Left lung (tissue), 10 donors: Measurements from ENCODE around the gene DENND10. TPM values are rescaled to one million over a fixed set of nuclear protein-coding genes. Genes with fewer than 3 reads are reported as not detected.

Source experiments
- ATAC-seq: fragments of 200-7000 bp; cut with Tn5 transposase; one replicate; pipeline ENCODE4 v1.9.1; 2020; ENCODE audit warnings: moderate library complexity
- DNase-seq, 4 donors: peaks; one replicate each; pipeline ENCODE4 v3.0.0-alpha.2; 2013 to 2020
- H3K27ac ChIP-seq, 2 donors: fragments of 200-600 bp; sonication (generic) in 1 of 2; one replicate each; pipeline versions ENCODE4 v1.5.0 to v1.8.0; 2020 to 2021
- H3K27me3 ChIP-seq, 2 donors: fragments of 200-600 bp; sonication (generic) in 1 of 2; one replicate each; pipeline versions ENCODE4 v1.5.0 to v1.8.0; 2020 to 2021
- H3K36me3 ChIP-seq, 2 donors: fragments of 200-600 bp; sonication (generic) in 1 of 2; one replicate each; pipeline versions ENCODE4 v1.5.0 to v1.8.0; 2020 to 2021
- H3K4me1 ChIP-seq, 2 donors: fragments of 200-600 bp; one replicate each; pipeline ENCODE4 v1.8.0; 2021
- H3K4me3 ChIP-seq, 2 donors: fragments of 200-600 bp; sonication (generic) in 1 of 2; one replicate each; pipeline versions ENCODE4 v1.5.0 to v1.8.0; 2020 to 2021; ENCODE audit warnings: mild to moderate bottlenecking in 1 of 2
- H3K9me3 ChIP-seq, 2 donors: fragments of 200-600 bp; sonication (generic) in 1 of 2; one replicate each; pipeline versions ENCODE4 v1.5.0 to v1.8.0; 2020 to 2021
- CTCF ChIP-seq, 2 donors: fragments of 200-600 bp; sonication (generic) in 1 of 2; IDR thresholded peaks; one replicate each; pipeline versions ENCODE4 v1.5.0 to v1.8.0; 2021; ENCODE audit warnings: antibody characterized with exemption in 2 of 2
- intact Hi-C, 2 donors: fragments of 100-400 bp; cut with DNase I; formaldehyde crosslinking; loops; one replicate each; pipeline versions ENCODE4 v1.11.2 to v1.14.2; 2022
- polyA plus RNA-seq, 6 donors: library from polyadenylated mRNA; unstranded; fragments of 120-200 nt; gene quantifications; one replicate each; pipeline ENCODE4 v1.2.1, GENCODE V29; 2013; ENCODE audit not compliant: insufficient read length in 6 of 6
- total RNA-seq, 2 donors: library from RNA; stranded (reverse); fragmentation: NEBNext Ultra II Directional; extraction: Animal tissue kit (Norgen Biotek cat#: 25700); gene quantifications; one replicate each; pipeline ENCODE4 v1.2.1, GENCODE V29; 2021
- donor health status: DM: no; HTN: yes; CAD: no.
- donor health status: DM: no; HTN: no; CAD: no.

The DENND10 gene
- total and polyA plus RNA-seq, 8 donors: 34.2 to 44.3 (median 37.5) TPM

DNA sequence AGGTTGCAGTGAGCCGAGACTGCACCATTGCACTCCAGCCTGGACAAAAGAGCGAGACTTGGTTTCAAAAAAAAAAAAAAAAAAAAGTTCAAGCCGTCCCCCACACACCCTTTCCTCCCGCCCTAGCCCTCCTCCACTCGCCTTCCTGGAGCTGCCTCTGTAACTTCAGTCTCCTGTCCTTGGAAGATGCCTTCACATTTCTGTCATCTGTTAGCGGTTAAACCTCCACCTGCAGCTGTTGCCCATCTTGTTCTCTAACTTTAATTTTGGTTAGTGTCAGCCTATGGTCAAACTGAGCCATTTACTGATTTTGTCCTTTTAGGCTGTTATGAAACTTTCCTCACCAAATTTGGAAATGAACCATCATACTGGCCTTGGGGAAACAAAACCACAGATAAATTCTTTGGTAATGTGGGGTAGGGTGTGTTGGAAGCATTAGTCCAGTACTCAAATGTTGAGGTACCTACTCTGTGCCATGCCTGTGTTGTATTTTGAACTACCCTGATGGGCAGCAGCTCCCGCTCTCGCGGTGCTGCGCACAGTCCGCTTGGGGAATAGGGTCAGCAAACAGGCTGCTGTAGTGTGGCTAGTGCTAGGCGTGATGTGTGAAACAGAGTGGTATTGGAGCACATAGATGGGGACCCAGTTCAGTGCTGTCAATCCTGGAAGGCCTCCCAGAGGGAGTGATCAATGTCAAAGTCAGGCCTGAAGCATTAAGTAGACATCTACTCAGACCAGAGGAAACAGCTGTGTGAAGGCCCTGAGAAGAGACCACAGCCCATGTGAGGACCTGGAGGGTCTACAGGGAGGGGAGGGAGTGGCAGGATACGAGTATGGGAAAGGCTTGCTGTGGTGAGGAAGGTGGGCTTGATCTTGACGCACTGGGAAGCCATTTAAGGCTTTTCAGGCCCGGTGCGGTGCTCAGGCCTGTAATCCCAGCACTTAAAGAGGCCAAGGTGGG lies 34.7 kb downstream of the DENND10 start:
- Histone ChIP-seq H3K27ac (no peak overlapping the region), H3K27me3 (no peaks in the 10 kb centered on the region), H3K9me3 (no peaks in the 10 kb centered on the region), H3K36me3 (peaks cover 0 to 21% of the 10 kb centered on the region in 2 donors), H3K4me1 (peaks cover 0 to 29% of the 10 kb centered on the region in 2 donors), H3K4me3 (no peak overlapping the region)
- intact Hi-C loops: no loop called here
- TF ChIP-seq CTCF (IDR thresholded peaks at IDR 0.05): no peak
- DNase-seq (no peak), ATAC-seq (no peak)

- Histone ChIP-seq H3K27me3 (no peaks in the 10 kb centered on the region), H3K4me3 (no peak overlapping the region), H3K4me1 (peaks cover 0 to 20% of the 10 kb centered on the region in 2 donors), H3K27ac (no peak overlapping the region), H3K9me3 (no peaks in the 10 kb centered on the region), H3K36me3 (peaks cover 0 to 24% of the 10 kb centered on the region in 2 donors)
- peak; percentile 28 to 38 for TF ChIP-seq CTCF (IDR thresholded peaks at IDR 0.05)
- DNase-seq (peak in 1 of 4 donors; percentile 16), ATAC-seq (peak; percentile 75)
- intact Hi-C loops: no loop called here
These were observed 35.7 kb downstream of the DENND10 start for GRCh38 chr10:119139464-119140067.

DNA sequence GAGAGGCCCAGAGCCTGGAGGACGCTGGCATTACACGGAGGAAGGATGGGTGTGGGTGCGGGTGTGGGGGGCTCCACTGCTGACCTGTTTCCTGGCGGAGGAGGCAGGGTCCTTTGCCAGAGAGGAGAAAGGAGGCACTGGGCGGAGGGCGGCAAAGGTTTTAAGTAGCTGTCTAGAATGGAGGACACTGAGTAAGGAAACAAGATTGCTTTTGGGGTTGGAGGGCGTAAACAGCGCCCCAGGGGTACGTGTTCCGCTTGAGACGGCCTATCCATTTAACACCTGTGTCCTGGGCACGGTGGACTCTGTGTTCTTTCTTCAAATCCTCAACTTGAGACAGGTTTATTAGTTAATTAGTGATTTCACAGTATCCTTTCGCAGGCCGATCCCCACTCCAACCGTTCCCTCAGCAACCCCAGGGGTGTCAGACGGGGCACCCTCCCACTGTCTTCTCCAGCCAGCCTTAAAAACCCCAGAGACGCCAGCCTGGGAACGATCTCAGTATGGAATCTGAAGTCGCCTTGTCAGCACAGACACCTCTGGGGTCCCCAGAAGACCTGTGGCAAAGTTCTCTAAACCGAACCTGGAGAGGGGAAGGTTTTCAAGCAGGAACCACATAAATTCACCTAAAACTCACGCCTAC lies 36.8 kb downstream of the DENND10 start:
- H3K27ac ChIP-seq: no peak overlapping the region
- DNase-seq (no peak), ATAC-seq (no peak)
- intact Hi-C loops: no loop called here
- H3K4me3 ChIP-seq: no peak overlapping the region
- H3K9me3 ChIP-seq: no peaks in the 10 kb centered on the region
- H3K4me1 ChIP-seq: peaks cover 0 to 8% of the 10 kb centered on the region in 2 donors
- peaks cover 0 to 30% of the 10 kb centered on the region in 2 donors for H3K36me3 ChIP-seq
- TF ChIP-seq CTCF (IDR thresholded peaks at IDR 0.05): no peak
- no peaks in the 10 kb centered on the region for H3K27me3 ChIP-seq

DNA sequence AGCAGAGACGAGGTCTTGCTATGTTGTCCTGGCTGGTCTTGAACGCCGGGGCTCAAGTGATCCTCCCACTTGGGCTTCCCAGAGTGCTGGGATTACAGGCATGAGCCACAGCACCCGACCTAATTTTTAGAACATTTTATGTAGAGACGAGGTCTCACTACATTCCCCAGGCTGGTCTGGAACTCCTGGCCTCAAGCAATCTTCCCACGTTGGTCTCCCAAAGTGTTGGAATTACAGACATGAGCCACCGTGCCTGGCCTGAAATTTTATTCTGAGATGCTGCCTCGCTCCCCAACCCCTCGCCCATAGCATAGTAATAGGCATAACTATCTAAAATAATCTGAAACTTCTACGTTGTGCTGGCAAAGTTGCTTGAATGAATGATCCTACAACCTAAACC lies 39.7 kb downstream of the DENND10 start:
- DNase-seq: no peak
- H3K4me3 ChIP-seq: no peak overlapping the region
- H3K9me3 ChIP-seq: no peaks in the 10 kb centered on the region
- H3K27me3 ChIP-seq: no peaks in the 10 kb centered on the region
- H3K4me1 ChIP-seq: peaks cover 0 to 2% of the 10 kb centered on the region in 2 donors
- intact Hi-C loops: no loop called here
- TF ChIP-seq CTCF (IDR thresholded peaks at IDR 0.05): no peak
- H3K27ac ChIP-seq: no peak overlapping the region
- no peak for ATAC-seq
- H3K36me3 ChIP-seq: peaks cover 0 to 59% of the 10 kb centered on the region in 2 donors

GRCh38 chr10:119149157-119149556 lies 45.2 kb downstream of the DENND10 start:
- TF ChIP-seq CTCF (IDR thresholded peaks at IDR 0.05): no peak
- Histone ChIP-seq H3K27ac (no peak overlapping the region), H3K4me3 (no peak overlapping the region), H3K27me3 (no peaks in the 10 kb centered on the region), H3K4me1 (no peaks in the 10 kb centered on the region), H3K9me3 (no peaks in the 10 kb centered on the region), H3K36me3 (peaks cover 0 to 93% of the 10 kb centered on the region in 2 donors)
- no peak for ATAC-seq
- intact Hi-C loops: no loop called here
- no peak for DNase-seq
